Ovary (tissue), 9 donors: ENCODE results near the gene DCN. TPM values are rescaled to one million over a fixed set of nuclear protein-coding genes. Genes with fewer than 3 reads are reported as not detected.
A peak's percentile ranks its signal among the peaks of the same experiment; 100 is the strongest.

Source experiments
- DNase-seq, 5 donors: peaks; one replicate each; pipeline ENCODE4 v3.0.0-alpha.2; 2019 to 2020
- H3K27ac ChIP-seq, 2 donors: fragments of 200-600 bp; one replicate each; pipeline versions ENCODE4 v1.5.1 to v1.8.0; 2019 to 2022
- H3K27me3 ChIP-seq: fragments of 200-600 bp; one replicate; pipeline ENCODE4 v1.8.0; 2022
- H3K36me3 ChIP-seq: fragments of 200-600 bp; sonication (generic); one replicate; pipeline ENCODE4 v1.5.1; 2019
- H3K4me1 ChIP-seq: one replicate; pipeline ENCODE4 v1.8.1; 2013; ENCODE audit warnings: mild to moderate bottlenecking, moderate library complexity; ENCODE audit not compliant: insufficient read depth
- H3K4me3 ChIP-seq: fragments of 200-600 bp; sonication (generic); one replicate; pipeline ENCODE4 v1.5.1; 2017
- H3K9me3 ChIP-seq, 2 donors: fragments of 200-600 bp in 1 of 2; sonication (generic) in 1 of 2; one replicate each; pipeline versions ENCODE4 v1.5.1 to v1.8.1; 2013 to 2019; ENCODE audit warnings: mild to moderate bottlenecking in 1 of 2, moderate library complexity in 1 of 2
- CTCF ChIP-seq, 3 donors: fragments of 450-650 bp in 2 of 3; fragments of 200-600 bp in 1 of 3; IDR thresholded peaks; one replicate each; pipeline versions ENCODE4 v1.5.1 to v1.8.0; 2016 to 2022; ENCODE audit warnings: antibody characterized with exemption in 3 of 3, mild to moderate bottlenecking in 1 of 3
- EP300 ChIP-seq: sonication (generic); formaldehyde crosslinking; IDR thresholded peaks from one replicate; pipeline ENCODE4 v1.6.1; 2017; ENCODE audit warnings: antibody characterized with exemption
- POLR2A ChIP-seq: fragments of 450-650 bp; IDR thresholded peaks from one replicate; pipeline ENCODE4 v1.6.1; 2017; ENCODE audit warnings: antibody characterized with exemption, mild to moderate bottlenecking, moderate library complexity
- WGBS, 3 donors: extraction: QIAGEN DNeasy Blood & Tissue Kit in 1 of 3; methylation state at CpG; one replicate each; pipeline versions ENCODE4 v1.1.5 to v1.1.7; 2013 to 2017; 5-methylcytosine and 5-hydroxymethylcytosine counted together
- intact Hi-C, 4 donors: fragments of 100-400 bp; cut with DNase I; formaldehyde crosslinking; loops; one replicate each; pipeline versions ENCODE4 v1.11.0 to v1.15.1; 2022 to 2023
- polyA plus RNA-seq, 2 donors: library from polyadenylated mRNA; stranded (reverse); fragments of 200-250 nt in 1 of 2; fragments of 350-450 nt in 1 of 2; fragmentation: Illumina TruSeq in 1 of 2; extraction: RNeasy Lipid Tissue Mini Kit (QIAGEN cat#74804) in 1 of 2; gene quantifications; one replicate each; pipeline ENCODE4 v1.2.3, GENCODE V29; 2013 to 2014
- total RNA-seq, 7 donors: library from RNA; depleted of rRNA in 2 of 7; stranded (reverse); fragments of >200 nt in 2 of 7; fragmentation: NEBNext Ultra II Directional in 3 of 7; extraction: Animal tissue kit (Norgen Biotek cat#: 25700) in 3 of 7; gene quantifications; one replicate each; pipeline versions ENCODE4 v1.1.0 to v1.2.4, GENCODE V29; 2016 to 2023
- donor health status: DM: no; HTN: no; CAD: no; lungs with moderate emphysema.
- donor health status: DM: no; HTN: no; CAD: no.
- donor health status: Bipolar disorder and iron deficiency.
- donor health status: DM: yes; HTN: yes; CAD: no.
- donor health status: DM: no; HTN: no; CAD: no.
- donor health status: DM: yes; HTN: yes; CAD: no.

DCN gene
- total and polyA plus RNA-seq, 9 donors, result 1,911 to 5,778 (median 2,871) TPM

GRCh38 chr12:91108196-91108755, 74.3 kb downstream of the DCN start:
- Histone ChIP-seq H3K27ac (no peak overlapping the region), H3K4me1 (peaks cover 2% of the 10 kb centered on the region), H3K27me3 (no peaks in the 10 kb centered on the region), H3K4me3 (peak overlapping the region; percentile 32), H3K36me3 (no peaks in the 10 kb centered on the region), H3K9me3 (no peaks in the 10 kb centered on the region)
- intact Hi-C loops, result loop anchor here in 1 of 4 donors (10.0 kb wide), 1 partner anchor 217 kb away; no protein-coding TSS in a partner anchor
- WGBS, 3 donors, result 79 to 89% (median 89%) methylated on average over 5 of the region's 5 CpGs
- TF ChIP-seq POLR2A, result no peak
- no peak for TF ChIP-seq EP300
- TF ChIP-seq CTCF (IDR thresholded peaks at IDR 0.05), result no peak
- no peak for DNase-seq

GRCh38 chr12:91106283-91106682, 76.3 kb downstream of the DCN start:
- Histone ChIP-seq H3K27me3 (no peaks in the 10 kb centered on the region), H3K27ac (no peak overlapping the region), H3K4me3 (peak overlapping the region; percentile 17), H3K36me3 (no peaks in the 10 kb centered on the region), H3K4me1 (no peaks in the 10 kb centered on the region), H3K9me3 (no peaks in the 10 kb centered on the region)
- DNase-seq, result no peak
- TF ChIP-seq POLR2A (no peak), CTCF (IDR thresholded peaks at IDR 0.05) (no peak), EP300 (no peak)
- intact Hi-C loops, result loop anchor here in 1 of 4 donors (10.0 kb wide), 1 partner anchor 219 kb away; no protein-coding TSS in a partner anchor

GRCh38 chr12:91105807-91106206, 76.8 kb downstream of the DCN start:
- Histone ChIP-seq H3K4me3 (peak overlapping the region; percentile 16), H3K4me1 (no peaks in the 10 kb centered on the region), H3K9me3 (no peaks in the 10 kb centered on the region), H3K36me3 (no peaks in the 10 kb centered on the region), H3K27ac (no peak overlapping the region), H3K27me3 (no peaks in the 10 kb centered on the region)
- no peak for DNase-seq
- WGBS, 3 donors, result 75 to 87% (median 85%) methylated on average over 5 of the region's 5 CpGs
- TF ChIP-seq EP300 (no peak), CTCF (IDR thresholded peaks at IDR 0.05) (no peak), POLR2A (no peak)
- intact Hi-C loops, result loop anchor here in 1 of 4 donors (10.0 kb wide), 1 partner anchor 219 kb away; no protein-coding TSS in a partner anchor

GRCh38 chr12:91104812-91105466, 77.7 kb downstream of the DCN start:
- WGBS, 3 donors, result 73 to 84% (median 84%) methylated on average over 1 of the region's 1 CpG
- Histone ChIP-seq H3K27me3 (no peaks in the 10 kb centered on the region), H3K36me3 (no peaks in the 10 kb centered on the region), H3K27ac (no peak overlapping the region), H3K9me3 (no peaks in the 10 kb centered on the region), H3K4me1 (no peaks in the 10 kb centered on the region), H3K4me3 (no peak overlapping the region)
- DNase-seq, result no peak
- intact Hi-C loops, result loop anchor here in 1 of 4 donors (10.0 kb wide), 1 partner anchor 220 kb away; no protein-coding TSS in a partner anchor
- TF ChIP-seq POLR2A (no peak), CTCF (IDR thresholded peaks at IDR 0.05) (no peak)
